Uterus (tissue), 4 donors: ENCODE data around the gene HIRIP3. TPM values are rescaled to one million over a fixed set of nuclear protein-coding genes. Genes with fewer than 3 reads are reported as not detected.

Source experiments
- DNase-seq, 2 donors: peaks; one replicate each; pipeline ENCODE4 v3.0.0-alpha.2; 2019 to 2020
- H3K27ac ChIP-seq, 2 donors: fragments of 200-600 bp; sonication (generic); 1 replicate in 1 of 2; 2 replicates in 1 of 2; pipeline ENCODE4 v1.5.1; 2016 to 2018
- H3K27me3 ChIP-seq, 2 donors: fragments of 200-600 bp; sonication (generic); one replicate each; pipeline ENCODE4 v1.5.1; 2018 to 2019; ENCODE audit warnings: control low read depth in 1 of 2
- H3K36me3 ChIP-seq, 2 donors: fragments of 200-600 bp; sonication (generic); one replicate each; pipeline ENCODE4 v1.5.1; 2019; ENCODE audit warnings: control low read depth in 1 of 2
- H3K4me1 ChIP-seq, 2 donors: fragments of 200-600 bp; sonication (generic); one replicate each; pipeline ENCODE4 v1.5.1; 2018 to 2019; ENCODE audit warnings: control low read depth in 1 of 2
- H3K4me3 ChIP-seq, 2 donors: fragments of 200-600 bp; sonication (generic); 1 replicate in 1 of 2; 2 replicates in 1 of 2; pipeline ENCODE4 v1.5.1; 2018 to 2019; ENCODE audit warnings: mild to moderate bottlenecking in 1 of 2
- H3K9me3 ChIP-seq, 2 donors: fragments of 200-600 bp; sonication (generic); one replicate each; pipeline ENCODE4 v1.5.1; 2019; ENCODE audit warnings: control low read depth in 1 of 2
- CTCF ChIP-seq, 4 experiments: fragments of 200-600 bp in 2 of 4; fragments of 450-650 bp in 2 of 4; sonication (generic) in 2 of 4; IDR thresholded peaks; one replicate each; pipeline ENCODE4 v1.5.1; 2016 to 2019; ENCODE audit warnings: antibody characterized with exemption in 4 of 4, mild to moderate bottlenecking in 2 of 4, moderate library complexity in 1 of 4
- POLR2A ChIP-seq, 2 donors: fragments of 450-650 bp; IDR thresholded peaks; one replicate each; pipeline ENCODE4 v1.6.1; 2016; ENCODE audit warnings: antibody characterized with exemption in 2 of 2, mild to moderate bottlenecking in 1 of 2, moderate library complexity in 1 of 2
- intact Hi-C: fragments of 100-400 bp; cut with DNase I; formaldehyde crosslinking; loops from one replicate; pipeline ENCODE4 v1.15.1; 2023; ENCODE audit warnings: low total_unique reads
- total RNA-seq, 4 donors: library from RNA; depleted of rRNA in 3 of 4; stranded (reverse); fragments of >200 nt in 3 of 4; gene quantifications; one replicate each; pipeline versions ENCODE4 v1.1.0 to v1.2.4, GENCODE V29; 2014 to 2023
- donor health status: DM: yes; HTN: yes; CAD: no.

Gene HIRIP3
- total RNA-seq, 4 donors from 2014 or later: 3.8 to 20.4 (median 13.5) TPM

GRCh38 chr16:29994600-29995323 is 655 bp downstream of the HIRIP3 start:
- Histone ChIP-seq H3K36me3 (no peaks in the 10 kb centered on the region), H3K4me3 (peak overlapping the region; percentile 93 to 96), H3K4me1 (peaks cover 0 to 8% of the 10 kb centered on the region in 2 donors), H3K9me3 (no peaks in the 10 kb centered on the region), H3K27me3 (no peaks in the 10 kb centered on the region), H3K27ac (peak overlapping the region; percentile 96 to 98)
- DNase-seq: peak; percentile 54 to 60
- TF ChIP-seq CTCF (IDR thresholded peaks at IDR 0.05) (no peak), POLR2A (IDR thresholded peaks at IDR 0.05) (no peak)
- intact Hi-C loops: no loop called here

GRCh38 chr16:29993903-29994599 is 1.4 kb downstream of the HIRIP3 start:
- H3K27ac ChIP-seq: peak overlapping the region; percentile 96 to 98

GRCh38 chr16:29993191-29993902 is 2.1 kb downstream of the HIRIP3 start:
- no peak overlapping the region for H3K4me3 ChIP-seq
- H3K36me3 ChIP-seq: no peaks in the 10 kb centered on the region
- no peak for DNase-seq
- TF ChIP-seq CTCF (IDR thresholded peaks at IDR 0.05): no peak
- no peak for TF ChIP-seq POLR2A (IDR thresholded peaks at IDR 0.05)
- no peaks in the 10 kb centered on the region for H3K9me3 ChIP-seq
- H3K27ac ChIP-seq: no peak overlapping the region
- intact Hi-C loops: no loop called here
- H3K4me1 ChIP-seq: peaks cover 0 to 8% of the 10 kb centered on the region in 2 donors
- no peaks in the 10 kb centered on the region for H3K27me3 ChIP-seq

More at GRCh38 chr16:29993903-29994599, 1.4 kb downstream of the HIRIP3 start:
- intact Hi-C loops: no loop called here
- no peak overlapping the region for H3K4me3 ChIP-seq
- no peaks in the 10 kb centered on the region for H3K9me3 ChIP-seq
- DNase-seq: no peak
- TF ChIP-seq CTCF (IDR thresholded peaks at IDR 0.05) (no peak), POLR2A (IDR thresholded peaks at IDR 0.05) (no peak)
- peaks cover 0 to 8% of the 10 kb centered on the region in 2 donors for H3K4me1 ChIP-seq
- no peaks in the 10 kb centered on the region for H3K27me3 ChIP-seq
- H3K36me3 ChIP-seq: no peaks in the 10 kb centered on the region

GRCh38 chr16:29992344-29992967 is 3.0 kb downstream of the HIRIP3 start:
- intact Hi-C loops: no loop called here
- DNase-seq: no peak
- Histone ChIP-seq H3K4me1 (peaks cover 0 to 8% of the 10 kb centered on the region in 2 donors), H3K36me3 (no peaks in the 10 kb centered on the region), H3K4me3 (no peak overlapping the region), H3K9me3 (no peaks in the 10 kb centered on the region), H3K27ac (no peak overlapping the region), H3K27me3 (no peaks in the 10 kb centered on the region)
- no peak for TF ChIP-seq POLR2A (IDR thresholded peaks at IDR 0.05)
- no peak for TF ChIP-seq CTCF (IDR thresholded peaks at IDR 0.05)
